Neutrophil (primary cell): ENCODE data around the gene KCNH1.

Source experiments
- H3K27ac ChIP-seq: fragments of 200-600 bp; sonication (generic); 2 replicates; pipeline ENCODE4 v1.5.1; 2016; ENCODE audit warnings: mild to moderate bottlenecking, moderate library complexity
- H3K27me3 ChIP-seq: fragments of 200-600 bp; sonication (generic); 2 replicates; pipeline ENCODE4 v1.6.0; 2016; ENCODE audit warnings: mild to moderate bottlenecking
- H3K36me3 ChIP-seq: fragments of 200-600 bp; sonication (generic); 2 replicates; pipeline ENCODE4 v1.5.1; 2017
- H3K4me1 ChIP-seq, 2 experiments: fragments of 200-600 bp in 1 of 2; sonication (generic) in 1 of 2; 1 replicate in 1 of 2; 2 replicates in 1 of 2; pipeline versions ENCODE4 v1.5.1 to v1.6.1; 2013 to 2016; ENCODE audit warnings: low read depth in 1 of 2, low read length in 1 of 2, mild to moderate bottlenecking in 1 of 2, moderate library complexity in 1 of 2; ENCODE audit not compliant: control insufficient read depth in 1 of 2, insufficient read depth in 1 of 2
- H3K4me3 ChIP-seq, 2 experiments: fragments of 200-600 bp in 1 of 2; sonication (generic) in 1 of 2; 1 replicate in 1 of 2; 2 replicates in 1 of 2; pipeline ENCODE4 v1.5.1; 2013 to 2016; ENCODE audit warnings: low read depth in 1 of 2, low read length in 1 of 2, mild to moderate bottlenecking in 1 of 2, moderate library complexity in 1 of 2
- H3K9me3 ChIP-seq: fragments of 200-600 bp; sonication (generic); 2 replicates; pipeline ENCODE4 v1.5.1; 2016
- CTCF ChIP-seq: fragments of 200-600 bp; sonication (generic); IDR thresholded peaks from 2 replicates; pipeline ENCODE4 v1.5.1; 2016; ENCODE audit warnings: antibody characterized with exemption

Gene KCNH1

GRCh38 chr1:210905365-210905904 is 228.5 kb downstream of the KCNH1 start:
- Histone ChIP-seq H3K36me3 (no peaks in the 10 kb centered on the region), H3K27me3 (no peaks in the 10 kb centered on the region), H3K4me3 (no peak overlapping the region), H3K4me1 (no peaks in the 10 kb centered on the region), H3K9me3 (no peaks in the 10 kb centered on the region), H3K27ac (no peak overlapping the region)
- no peak for TF ChIP-seq CTCF

GRCh38 chr1:210901981-210902770 is 231.8 kb downstream of the KCNH1 start:
- Histone ChIP-seq H3K9me3 (no peaks in the 10 kb centered on the region), H3K4me1 (no peaks in the 10 kb centered on the region), H3K4me3 (no peak overlapping the region), H3K36me3 (no peaks in the 10 kb centered on the region), H3K27me3 (no peaks in the 10 kb centered on the region), H3K27ac (no peak overlapping the region)
- TF ChIP-seq CTCF: no peak

- Histone ChIP-seq H3K27ac (no peak overlapping the region), H3K4me1 (no peaks in the 10 kb centered on the region), H3K9me3 (no peaks in the 10 kb centered on the region), H3K27me3 (no peaks in the 10 kb centered on the region), H3K4me3 (no peak overlapping the region), H3K36me3 (no peaks in the 10 kb centered on the region)
- no peak for TF ChIP-seq CTCF
These were observed 233.1 kb downstream of the KCNH1 start for GRCh38 chr1:210900820-210901219.

- Histone ChIP-seq H3K27me3 (no peaks in the 10 kb centered on the region), H3K4me3 (no peak overlapping the region), H3K4me1 (no peaks in the 10 kb centered on the region), H3K9me3 (no peaks in the 10 kb centered on the region), H3K36me3 (no peaks in the 10 kb centered on the region), H3K27ac (no peak overlapping the region)
- TF ChIP-seq CTCF: no peak
These were observed 233.9 kb downstream of the KCNH1 start for GRCh38 chr1:210900079-210900478.

- H3K4me3 ChIP-seq: no peak overlapping the region
- H3K27me3 ChIP-seq: no peaks in the 10 kb centered on the region
- H3K27ac ChIP-seq: no peak overlapping the region
- H3K4me1 ChIP-seq: no peaks in the 10 kb centered on the region
- H3K9me3 ChIP-seq: no peaks in the 10 kb centered on the region
- no peaks in the 10 kb centered on the region for H3K36me3 ChIP-seq
- TF ChIP-seq CTCF: no peak
These were observed 234.3 kb downstream of the KCNH1 start for GRCh38 chr1:210899676-210900075.
